Measurements from ENCODE around the gene HKDC1.
"Not testable (repeated sequence)": the region's sequence is repeated elsewhere in the genome, so short reads cannot be mapped to it uniquely, and the experiment has no call there.

The HKDC1 gene

GRCh38 chr10:69220041-69220451 is at the start of gene HKDC1:
HKDC1 (plus strand) TSS chr10:69220332; CDS start chr10:69220436, 104 bp downstream.
- DNase-seq (ENCODE audit: low spot score): no peak

GRCh38 chr10:69172241-69172982 is 47.7 kb upstream of the HKDC1 start:
- no peak for DNase-seq (ENCODE audit: low spot score)

- DNase-seq (ENCODE audit: low spot score): not testable (repeated sequence)
Measured at GRCh38 chr10:69175326-69175725, 44.8 kb upstream of the HKDC1 start.

- DNase-seq (ENCODE audit: low spot score): no peak
Measured at GRCh38 chr10:69176823-69177222, 43.3 kb upstream of the HKDC1 start.

- no peak for DNase-seq (ENCODE audit: low spot score)
Measured at GRCh38 chr10:69179089-69179742, 40.9 kb upstream of the HKDC1 start.

GRCh38 chr10:69179743-69180524 is 40.2 kb upstream of the HKDC1 start, which contains the start of gene SUPV3L1:
SUPV3L1 (plus strand) TSS chr10:69180234; CDS start chr10:69180292, 58 bp downstream.
- DNase-seq (ENCODE audit: low spot score): peak; percentile 90

- DNase-seq (ENCODE audit: low spot score): no peak
Measured at GRCh38 chr10:69180525-69181204, 39.5 kb upstream of the HKDC1 start.

GRCh38 chr10:69181433-69181832 is 38.7 kb upstream of the HKDC1 start:
- no peak for DNase-seq (ENCODE audit: low spot score)

- no peak for DNase-seq (ENCODE audit: low spot score)
Measured at GRCh38 chr10:69182005-69182404, 38.1 kb upstream of the HKDC1 start.

GRCh38 chr10:69186524-69186923 is 33.6 kb upstream of the HKDC1 start:
- DNase-seq (ENCODE audit: low spot score): no peak

GRCh38 chr10:69201045-69201444 is 19.1 kb upstream of the HKDC1 start:
- DNase-seq (ENCODE audit: low spot score): no peak

- DNase-seq (ENCODE audit: low spot score): no peak
Measured at GRCh38 chr10:69202332-69202731, 17.8 kb upstream of the HKDC1 start.

GRCh38 chr10:69208761-69209160 is 11.4 kb upstream of the HKDC1 start:
- DNase-seq (ENCODE audit: low spot score): no peak

- DNase-seq (ENCODE audit: low spot score): no peak
Measured at GRCh38 chr10:69209787-69210484, 10.2 kb upstream of the HKDC1 start.

GRCh38 chr10:69211104-69211503 is 9.0 kb upstream of the HKDC1 start:
- no peak for DNase-seq (ENCODE audit: low spot score)

- DNase-seq (ENCODE audit: low spot score): no peak
Measured at GRCh38 chr10:69211524-69211923, 8.6 kb upstream of the HKDC1 start.

GRCh38 chr10:69213591-69214311 is 6.4 kb upstream of the HKDC1 start:
- no peak for DNase-seq (ENCODE audit: low spot score)

GRCh38 chr10:69214666-69215131 is 5.4 kb upstream of the HKDC1 start:
- DNase-seq (ENCODE audit: low spot score): no peak

- DNase-seq (ENCODE audit: low spot score): peak; percentile 18
Measured at GRCh38 chr10:69215405-69216171, 4.5 kb upstream of the HKDC1 start.

GRCh38 chr10:69216577-69217118 is 3.5 kb upstream of the HKDC1 start:
- no peak for DNase-seq (ENCODE audit: low spot score)
